SH-SY5Y (cell line): Measurements from ENCODE around the gene B3GAT3.

ENCODE experiments used
- GATA2 ChIP-seq: IDR thresholded peaks from 2 replicates; pipeline ENCODE4 v1.6.1; 2011; ENCODE audit warnings: mild to moderate bottlenecking, low read depth, low read length
- GATA3 ChIP-seq: IDR thresholded peaks from 2 replicates; pipeline ENCODE4 v1.6.1; 2011; ENCODE audit warnings: low read depth, mild to moderate bottlenecking, low read length, moderate library complexity

DNA sequence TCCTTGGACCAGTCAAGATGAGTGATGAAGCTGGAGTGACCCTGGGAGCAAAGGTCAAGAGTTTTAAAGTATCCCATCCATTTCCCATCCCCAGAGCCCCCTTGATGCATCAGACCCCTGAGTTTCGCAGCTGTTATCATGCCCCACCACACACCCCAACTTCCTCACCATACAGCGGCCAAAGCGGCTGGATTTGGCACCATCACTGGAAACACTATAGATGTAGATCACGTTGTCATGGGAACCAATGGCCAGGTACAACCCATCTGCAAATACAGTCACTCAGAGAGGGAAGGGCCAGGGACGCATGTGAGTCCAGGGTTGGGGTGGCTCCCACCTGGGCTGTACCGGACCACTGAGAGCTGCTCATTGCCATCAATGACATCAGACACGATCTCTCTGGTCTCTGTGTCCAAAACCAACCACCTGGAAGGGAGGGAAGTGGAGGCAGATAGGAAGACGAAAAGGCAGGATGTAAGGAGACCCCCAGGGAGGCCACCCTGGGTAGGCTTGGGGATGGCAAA lies 17.9 kb downstream of the B3GAT3 start:
- TF ChIP-seq GATA2 (no peak), GATA3 (no peak)
